Measurements from ENCODE around the gene MYBBP1A.

DNA sequence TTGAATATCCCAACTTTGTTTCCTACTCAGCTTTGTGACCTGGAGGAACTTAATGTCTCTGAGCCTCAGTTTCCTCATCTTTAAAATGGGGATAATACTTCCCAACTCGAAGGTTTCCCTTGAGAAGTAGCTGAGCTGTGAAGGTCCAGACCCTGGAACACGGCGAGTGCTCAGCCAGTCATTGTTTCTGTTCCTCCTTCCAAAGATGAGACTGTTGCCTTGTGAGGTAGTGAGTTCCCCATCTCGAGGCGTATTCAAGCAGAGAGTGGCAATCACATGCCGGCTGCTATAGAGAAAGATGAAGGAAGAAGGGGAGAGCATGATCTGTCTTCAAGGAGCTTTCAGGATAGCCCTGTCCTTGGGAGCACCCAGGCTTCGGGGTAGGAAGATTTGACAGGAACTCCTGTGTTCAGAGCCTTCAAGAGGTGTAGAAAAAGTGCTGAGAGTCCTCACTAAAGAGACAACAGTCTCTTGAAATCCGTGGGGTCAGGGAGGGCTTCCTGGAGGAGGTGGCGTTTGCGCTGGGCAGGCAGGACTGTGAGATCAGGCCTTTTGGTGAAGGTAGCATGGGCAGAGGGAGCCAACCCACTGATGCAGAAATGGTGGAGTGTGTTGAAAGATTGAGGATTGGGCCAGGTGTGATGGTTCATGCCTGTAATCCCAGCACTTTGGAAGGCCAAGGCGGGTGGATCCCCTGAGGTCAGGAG lies 29.3 kb downstream of the MYBBP1A start:
- TF ChIP-seq GATA1 (IDR thresholded peaks at IDR 0.05; ENCODE audit: low read depth, low read length) = no peak
- no peak for TF ChIP-seq POLR2A (IDR thresholded peaks at IDR 0.05; ENCODE audit: low read length)

Measured in erythroblast (primary cell).